ENCODE measurements around the gene MAU2.

DNA sequence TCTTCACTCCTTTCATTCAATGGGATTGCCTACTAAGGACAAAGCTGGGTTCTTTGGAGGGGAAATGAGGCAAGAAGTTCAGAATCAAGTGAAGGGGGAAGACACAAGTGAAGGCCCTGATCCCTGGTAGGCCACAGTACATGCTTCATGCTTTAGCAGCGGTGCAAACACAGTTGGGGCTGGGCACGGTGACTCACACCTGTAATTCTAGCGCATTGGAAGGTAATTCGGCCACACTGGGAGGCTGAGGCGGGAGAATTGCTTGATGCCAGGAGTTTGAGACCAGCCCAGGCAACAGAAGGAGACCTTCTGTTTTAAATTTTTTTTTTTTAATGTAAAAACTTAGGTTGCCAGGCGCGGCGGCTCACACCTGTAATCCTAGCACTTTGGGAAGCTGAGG lies 61.5 kb downstream of the MAU2 start:
- TF ChIP-seq, protein P1, sequence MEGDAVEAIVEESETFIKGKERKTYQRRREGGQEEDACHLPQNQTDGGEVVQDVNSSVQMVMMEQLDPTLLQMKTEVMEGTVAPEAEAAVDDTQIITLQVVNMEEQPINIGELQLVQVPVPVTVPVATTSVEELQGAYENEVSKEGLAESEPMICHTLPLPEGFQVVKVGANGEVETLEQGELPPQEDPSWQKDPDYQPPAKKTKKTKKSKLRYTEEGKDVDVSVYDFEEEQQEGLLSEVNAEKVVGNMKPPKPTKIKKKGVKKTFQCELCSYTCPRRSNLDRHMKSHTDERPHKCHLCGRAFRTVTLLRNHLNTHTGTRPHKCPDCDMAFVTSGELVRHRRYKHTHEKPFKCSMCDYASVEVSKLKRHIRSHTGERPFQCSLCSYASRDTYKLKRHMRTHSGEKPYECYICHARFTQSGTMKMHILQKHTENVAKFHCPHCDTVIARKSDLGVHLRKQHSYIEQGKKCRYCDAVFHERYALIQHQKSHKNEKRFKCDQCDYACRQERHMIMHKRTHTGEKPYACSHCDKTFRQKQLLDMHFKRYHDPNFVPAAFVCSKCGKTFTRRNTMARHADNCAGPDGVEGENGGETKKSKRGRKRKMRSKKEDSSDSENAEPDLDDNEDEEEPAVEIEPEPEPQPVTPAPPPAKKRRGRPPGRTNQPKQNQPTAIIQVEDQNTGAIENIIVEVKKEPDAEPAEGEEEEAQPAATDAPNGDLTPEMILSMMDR (conservative IDR thresholded peaks at IDR 0.05; ENCODE audit: low read length) = no peak
- no peak for TF ChIP-seq EZH2phosphoT487 (IDR thresholded peaks at IDR 0.05; ENCODE audit: borderline replicate concordance)

Measured in Loucy (cell line).